ENCODE measurements around the gene SPNS2.
"Not testable (repeated sequence)": the region's sequence is repeated elsewhere in the genome, so short reads cannot be mapped to it uniquely, and the experiment has no call there.

SPNS2 gene

DNA sequence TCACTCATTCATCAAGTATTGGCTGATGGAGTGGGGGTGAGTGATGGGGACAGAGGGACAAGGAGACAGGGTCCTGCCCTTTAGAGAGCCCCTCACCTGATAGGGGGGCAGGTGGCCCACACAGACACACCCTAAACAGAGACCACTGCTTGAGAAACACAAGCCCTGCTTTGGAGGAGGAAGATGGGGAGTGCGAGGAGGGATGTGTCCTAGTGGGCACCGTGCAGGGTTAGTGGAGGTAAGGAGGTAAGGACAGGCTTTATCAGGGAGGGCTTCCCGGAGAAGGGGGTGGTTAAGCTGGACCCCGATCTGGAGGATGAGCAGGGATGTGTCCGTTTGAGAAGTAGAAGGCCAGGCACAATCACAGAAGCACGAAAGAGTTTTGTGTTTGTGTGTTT is 77.5 kb downstream of the SPNS2 start:
- DNase-seq, result no peak

DNA sequence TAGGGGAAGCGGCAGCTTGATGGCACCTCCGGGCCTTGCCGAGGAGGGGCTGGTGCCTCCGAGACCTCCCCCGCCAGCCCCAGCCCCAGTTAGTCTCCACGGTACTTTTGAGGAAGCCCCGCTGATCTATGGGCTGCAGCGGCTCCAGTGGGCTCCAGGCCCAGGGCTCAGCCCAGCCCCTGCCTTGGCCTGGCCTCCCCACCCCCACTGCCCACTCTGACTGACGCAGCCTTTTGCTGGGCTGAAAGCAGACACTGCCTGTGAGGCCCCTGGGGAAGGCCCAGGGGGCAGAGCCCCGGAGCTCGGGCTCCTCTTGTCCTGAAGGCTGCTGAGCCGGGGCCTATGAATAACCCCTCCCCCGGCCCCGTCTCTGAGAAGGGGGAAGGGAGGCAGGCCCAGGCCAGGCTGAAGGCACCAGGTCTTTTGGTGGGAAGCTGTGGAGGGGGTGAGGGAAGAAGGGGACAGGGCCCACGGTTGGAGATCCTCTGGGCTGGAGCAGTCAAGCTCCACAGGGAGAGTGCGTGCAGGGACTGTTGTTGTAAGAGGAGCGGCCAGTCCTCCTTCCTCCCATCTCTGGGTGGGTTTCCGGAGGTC is 78.1 kb downstream of the SPNS2 start:
- Mint-ChIP-seq H3K9me3 (peaks cover 4% of the 10 kb centered on the region), H3K4me1 (peaks cover 75% of the 10 kb centered on the region), H3K27ac (peak overlapping the region; percentile 96), H3K4me3 (peak overlapping the region; percentile 55), H3K27me3 (ENCODE audit: low read depth, poor library complexity) (peaks cover 7% of the 10 kb centered on the region), H3K36me3 (ENCODE audit: low read depth) (no peaks in the 10 kb centered on the region)
- peak; percentile 87 for DNase-seq
- TF ChIP-seq, protein P1, sequence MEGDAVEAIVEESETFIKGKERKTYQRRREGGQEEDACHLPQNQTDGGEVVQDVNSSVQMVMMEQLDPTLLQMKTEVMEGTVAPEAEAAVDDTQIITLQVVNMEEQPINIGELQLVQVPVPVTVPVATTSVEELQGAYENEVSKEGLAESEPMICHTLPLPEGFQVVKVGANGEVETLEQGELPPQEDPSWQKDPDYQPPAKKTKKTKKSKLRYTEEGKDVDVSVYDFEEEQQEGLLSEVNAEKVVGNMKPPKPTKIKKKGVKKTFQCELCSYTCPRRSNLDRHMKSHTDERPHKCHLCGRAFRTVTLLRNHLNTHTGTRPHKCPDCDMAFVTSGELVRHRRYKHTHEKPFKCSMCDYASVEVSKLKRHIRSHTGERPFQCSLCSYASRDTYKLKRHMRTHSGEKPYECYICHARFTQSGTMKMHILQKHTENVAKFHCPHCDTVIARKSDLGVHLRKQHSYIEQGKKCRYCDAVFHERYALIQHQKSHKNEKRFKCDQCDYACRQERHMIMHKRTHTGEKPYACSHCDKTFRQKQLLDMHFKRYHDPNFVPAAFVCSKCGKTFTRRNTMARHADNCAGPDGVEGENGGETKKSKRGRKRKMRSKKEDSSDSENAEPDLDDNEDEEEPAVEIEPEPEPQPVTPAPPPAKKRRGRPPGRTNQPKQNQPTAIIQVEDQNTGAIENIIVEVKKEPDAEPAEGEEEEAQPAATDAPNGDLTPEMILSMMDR (IDR thresholded peaks at IDR 0.05), result no peak

More for the DNA sequence above, 77.5 kb downstream of the SPNS2 start:
- H3K9me3 Mint-ChIP-seq, result peaks cover 4% of the 10 kb centered on the region
- TF ChIP-seq, protein P1 (IDR thresholded peaks at IDR 0.05), result no peak
- no peaks in the 10 kb centered on the region for H3K36me3 Mint-ChIP-seq (ENCODE audit: low read depth)
- peak overlapping the region; percentile 86 for H3K27ac Mint-ChIP-seq
- peaks cover 68% of the 10 kb centered on the region for H3K4me1 Mint-ChIP-seq
- H3K27me3 Mint-ChIP-seq (ENCODE audit: low read depth, poor library complexity), result peaks cover 7% of the 10 kb centered on the region
- peak overlapping the region; percentile 23 for H3K4me3 Mint-ChIP-seq

DNA sequence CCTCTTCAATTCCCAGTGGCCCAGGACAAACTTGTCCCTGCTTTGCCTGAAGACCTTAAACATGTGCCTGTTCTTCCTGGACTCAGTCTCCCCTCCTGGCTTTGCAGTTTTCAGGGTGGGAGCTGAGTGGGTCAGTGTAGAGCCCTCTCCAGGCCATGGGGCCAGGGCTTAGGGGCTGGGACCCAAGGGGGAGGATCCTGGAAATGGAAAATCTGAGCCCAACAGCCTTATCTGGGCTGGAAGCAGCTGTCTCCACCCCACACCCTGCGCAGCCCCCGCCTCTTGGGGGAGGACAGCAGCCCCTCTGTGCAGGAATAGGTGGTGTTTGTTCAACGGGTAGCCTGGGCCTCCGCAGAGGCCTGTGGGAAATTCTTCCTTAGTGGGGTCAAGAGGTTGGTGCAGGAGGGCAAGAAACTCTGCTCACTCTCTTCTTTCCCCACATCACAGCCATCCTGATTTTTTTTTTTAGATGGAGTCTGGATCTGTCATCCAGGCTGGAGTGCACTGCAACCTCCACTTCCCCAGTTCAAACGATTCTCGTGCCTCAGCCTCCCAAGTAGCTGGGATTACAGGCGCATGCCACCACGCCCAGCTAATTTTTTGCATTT is 78.8 kb downstream of the SPNS2 start:
- Mint-ChIP-seq H3K27ac (peak overlapping the region; percentile 96), H3K4me3 (no peak overlapping the region)
- TF ChIP-seq, protein P1 (IDR thresholded peaks at IDR 0.05), result no peak

DNA sequence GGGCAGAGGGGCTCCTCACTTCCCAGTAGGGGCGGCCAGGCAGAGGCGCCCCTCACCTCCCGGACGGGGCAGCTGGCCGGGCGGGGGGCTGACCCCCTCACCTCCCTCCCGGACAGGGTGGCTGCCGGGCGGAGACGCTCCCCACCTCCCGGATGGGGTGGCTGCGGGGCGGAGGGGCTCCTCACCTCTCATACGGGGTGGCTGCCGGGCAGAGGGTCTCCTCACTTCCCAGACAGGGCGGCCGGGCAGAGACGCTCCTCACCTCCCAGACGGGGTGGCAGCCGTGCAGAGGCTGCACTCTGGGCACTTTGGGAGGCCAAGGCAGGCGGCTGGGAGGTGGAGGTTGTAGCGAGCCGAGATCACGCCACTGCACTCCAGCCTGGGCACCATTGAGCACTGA is 79.7 kb downstream of the SPNS2 start:
- Mint-ChIP-seq H3K4me1 (peaks cover 84% of the 10 kb centered on the region), H3K27me3 (ENCODE audit: low read depth, poor library complexity) (peaks cover 20% of the 10 kb centered on the region)

More for the DNA sequence above, 78.8 kb downstream of the SPNS2 start:
- DNase-seq, result no peak
- Mint-ChIP-seq H3K9me3 (peaks cover 4% of the 10 kb centered on the region), H3K36me3 (ENCODE audit: low read depth) (no peaks in the 10 kb centered on the region), H3K4me1 (peaks cover 81% of the 10 kb centered on the region), H3K27me3 (ENCODE audit: low read depth, poor library complexity) (peaks cover 11% of the 10 kb centered on the region)

DNA sequence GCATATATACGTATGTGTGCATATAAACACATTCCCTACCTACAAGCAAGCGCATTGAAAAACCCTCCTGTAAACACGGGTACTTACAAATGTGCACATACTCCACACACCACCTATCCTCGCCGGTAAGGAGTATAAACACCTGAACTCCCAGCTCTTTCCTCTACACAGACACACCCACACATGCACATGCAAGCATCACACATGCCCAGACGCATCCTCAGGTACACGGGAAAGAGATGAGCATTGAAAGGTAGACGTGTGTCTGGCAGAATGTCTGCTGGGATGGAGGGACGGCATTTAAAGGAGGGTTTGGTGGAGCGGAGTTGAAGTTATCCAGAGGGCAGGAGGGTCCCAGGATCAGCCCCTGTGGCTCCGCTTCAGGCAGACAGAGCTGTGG is 81.0 kb downstream of the SPNS2 start:
- Mint-ChIP-seq H3K9me3 (peaks cover 4% of the 10 kb centered on the region), H3K27me3 (ENCODE audit: low read depth, poor library complexity) (peaks cover 27% of the 10 kb centered on the region), H3K36me3 (ENCODE audit: low read depth) (no peaks in the 10 kb centered on the region), H3K4me1 (peaks cover 81% of the 10 kb centered on the region), H3K27ac (no peak overlapping the region), H3K4me3 (no peak overlapping the region)
- no peak for DNase-seq
- TF ChIP-seq, protein P1 (IDR thresholded peaks at IDR 0.05), result no peak

More for the DNA sequence above, 79.7 kb downstream of the SPNS2 start:
- H3K27ac Mint-ChIP-seq; H3K4me3 Mint-ChIP-seq; H3K9me3 Mint-ChIP-seq; DNase-seq; H3K36me3 Mint-ChIP-seq (ENCODE audit: low read depth): not testable (repeated sequence)

DNA sequence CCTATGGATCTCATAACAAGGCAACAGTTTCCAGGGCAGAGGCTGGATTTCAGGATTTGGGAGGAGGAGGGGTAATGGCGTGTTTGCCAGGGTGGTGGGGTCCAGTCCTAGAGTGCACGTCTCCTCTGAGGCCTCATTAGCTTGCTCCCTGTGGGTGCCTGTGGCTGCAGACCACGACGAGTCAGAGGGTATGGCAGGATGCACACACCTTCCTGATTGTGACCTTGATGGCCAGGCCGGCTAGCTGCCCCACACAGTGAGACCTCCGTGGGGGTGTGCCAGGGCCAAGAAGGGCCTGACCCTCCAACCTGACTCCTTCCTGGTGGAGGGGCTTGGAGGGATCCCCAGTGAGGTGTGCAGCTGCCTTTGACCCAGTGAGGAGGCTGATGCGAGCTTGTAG is 81.6 kb downstream of the SPNS2 start:
- peaks cover 79% of the 10 kb centered on the region for H3K4me1 Mint-ChIP-seq
- TF ChIP-seq, protein P1 (IDR thresholded peaks at IDR 0.05), result no peak
- peaks cover 31% of the 10 kb centered on the region for H3K27me3 Mint-ChIP-seq (ENCODE audit: low read depth, poor library complexity)
- DNase-seq, result no peak
- peaks cover 4% of the 10 kb centered on the region for H3K9me3 Mint-ChIP-seq
- H3K4me3 Mint-ChIP-seq, result no peak overlapping the region
- peak overlapping the region; percentile 39 for H3K27ac Mint-ChIP-seq
- H3K36me3 Mint-ChIP-seq (ENCODE audit: low read depth), result no peaks in the 10 kb centered on the region
